ENCODE measurements around the gene SPHK1.
"Not testable (repeated sequence)": the region's sequence is repeated elsewhere in the genome, so short reads cannot be mapped to it uniquely, and the experiment has no call there.

Gene SPHK1, protein sequence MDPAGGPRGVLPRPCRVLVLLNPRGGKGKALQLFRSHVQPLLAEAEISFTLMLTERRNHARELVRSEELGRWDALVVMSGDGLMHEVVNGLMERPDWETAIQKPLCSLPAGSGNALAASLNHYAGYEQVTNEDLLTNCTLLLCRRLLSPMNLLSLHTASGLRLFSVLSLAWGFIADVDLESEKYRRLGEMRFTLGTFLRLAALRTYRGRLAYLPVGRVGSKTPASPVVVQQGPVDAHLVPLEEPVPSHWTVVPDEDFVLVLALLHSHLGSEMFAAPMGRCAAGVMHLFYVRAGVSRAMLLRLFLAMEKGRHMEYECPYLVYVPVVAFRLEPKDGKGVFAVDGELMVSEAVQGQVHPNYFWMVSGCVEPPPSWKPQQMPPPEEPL

GRCh38 chr17:76384222-76384986, at the start of gene SPHK1:
Gene SPHK1, plus strand, starts transcription at chr17:76384609. Its CDS starts 1,036 bp downstream, at chr17:76385645.
- DNase-seq: no peak

DNA sequence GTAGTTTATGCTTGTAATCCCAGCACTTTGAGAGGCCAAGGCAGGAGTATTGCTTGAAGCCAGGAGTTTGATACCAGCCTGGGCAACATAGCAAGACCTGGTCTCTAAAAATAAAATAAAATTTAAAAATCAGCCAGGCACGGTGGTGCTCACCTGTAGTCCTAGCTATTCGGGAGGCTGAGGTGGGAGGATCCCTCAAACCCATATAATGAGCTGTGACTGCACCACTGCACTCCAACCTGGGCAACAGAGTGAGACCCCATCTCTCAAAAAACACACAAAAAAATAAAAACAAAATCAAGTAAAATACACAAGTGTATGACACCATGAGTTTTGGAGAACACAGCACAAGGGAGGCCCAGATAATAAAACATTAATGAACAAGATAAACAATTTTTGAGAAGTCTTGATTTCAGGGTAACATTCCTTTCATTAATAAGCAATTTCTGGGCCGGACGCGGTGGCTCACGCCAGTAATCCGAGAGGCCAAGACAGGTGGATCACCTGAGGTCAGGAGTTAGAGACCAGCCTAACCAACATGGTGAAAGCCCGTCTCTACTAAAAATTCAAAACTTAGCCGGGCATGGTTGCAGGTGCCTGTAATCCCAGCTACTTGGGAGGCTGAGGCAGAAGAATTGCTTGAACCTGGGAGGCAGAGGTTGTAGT, 48.6 kb upstream of the SPHK1 start:
- no peak for DNase-seq

DNA sequence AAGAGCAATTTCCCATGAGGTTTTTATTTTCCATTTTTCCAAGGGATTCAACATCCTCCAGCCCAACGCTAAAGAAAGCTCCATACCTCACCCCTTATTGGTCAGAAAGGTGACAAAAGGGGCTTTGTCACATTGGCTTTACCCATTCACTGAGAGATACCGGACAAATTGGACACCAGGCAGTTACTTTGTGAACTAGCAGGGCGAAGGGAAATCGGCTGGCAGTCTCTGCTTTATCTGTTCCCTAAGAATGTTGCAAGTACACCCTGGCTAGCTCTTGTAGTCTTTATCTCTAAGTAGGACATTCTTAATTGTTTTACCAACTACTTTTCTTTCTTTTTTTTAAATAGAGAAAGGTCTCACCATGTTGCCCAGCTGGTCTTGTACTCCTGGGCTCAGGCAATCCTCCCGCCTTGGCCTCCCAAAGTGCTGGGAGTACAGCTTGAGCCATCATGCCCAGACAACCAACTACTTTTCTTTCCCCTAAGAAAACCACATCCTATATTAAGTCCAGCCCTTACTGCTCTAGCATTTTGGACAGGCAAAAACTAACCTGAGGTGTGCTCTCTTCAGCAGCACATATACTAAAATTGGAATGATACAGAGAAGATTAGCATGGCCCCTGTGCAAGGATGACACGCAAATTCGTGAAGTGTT, 47.5 kb upstream of the SPHK1 start:
- no peak for DNase-seq

GRCh38 chr17:76337413-76337777, 47.0 kb upstream of the SPHK1 start:
- no peak for DNase-seq

DNA sequence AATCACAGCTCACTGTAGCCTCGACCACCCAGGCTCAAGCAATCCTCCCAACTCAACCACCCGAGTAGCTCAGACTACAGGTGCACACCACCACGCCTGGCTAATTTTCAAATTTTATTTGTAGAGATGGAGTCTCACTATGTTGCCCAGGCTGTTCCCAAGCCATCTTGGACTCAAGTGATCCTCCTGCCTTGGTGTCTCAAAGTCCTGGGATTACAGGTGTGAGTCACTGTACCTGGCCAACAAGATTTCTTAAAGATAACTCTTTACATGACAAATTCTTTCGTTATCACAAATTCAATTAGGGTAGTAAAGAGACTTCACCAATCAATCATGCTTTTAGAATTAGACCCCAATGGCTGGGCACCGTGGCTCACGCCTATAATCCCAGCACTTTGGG, 43.1 kb upstream of the SPHK1 start:
- no peak for DNase-seq

- DNase-seq: no peak
Observed at GRCh38 chr17:76343106-76343505, 41.3 kb upstream of the SPHK1 start.

- no peak for DNase-seq
Observed at GRCh38 chr17:76345377-76345974, 38.9 kb upstream of the SPHK1 start.

GRCh38 chr17:76346936-76347335, 37.5 kb upstream of the SPHK1 start:
- not testable (repeated sequence) for DNase-seq

- DNase-seq: no peak
Observed at GRCh38 chr17:76350463-76350862, 33.9 kb upstream of the SPHK1 start.

DNA sequence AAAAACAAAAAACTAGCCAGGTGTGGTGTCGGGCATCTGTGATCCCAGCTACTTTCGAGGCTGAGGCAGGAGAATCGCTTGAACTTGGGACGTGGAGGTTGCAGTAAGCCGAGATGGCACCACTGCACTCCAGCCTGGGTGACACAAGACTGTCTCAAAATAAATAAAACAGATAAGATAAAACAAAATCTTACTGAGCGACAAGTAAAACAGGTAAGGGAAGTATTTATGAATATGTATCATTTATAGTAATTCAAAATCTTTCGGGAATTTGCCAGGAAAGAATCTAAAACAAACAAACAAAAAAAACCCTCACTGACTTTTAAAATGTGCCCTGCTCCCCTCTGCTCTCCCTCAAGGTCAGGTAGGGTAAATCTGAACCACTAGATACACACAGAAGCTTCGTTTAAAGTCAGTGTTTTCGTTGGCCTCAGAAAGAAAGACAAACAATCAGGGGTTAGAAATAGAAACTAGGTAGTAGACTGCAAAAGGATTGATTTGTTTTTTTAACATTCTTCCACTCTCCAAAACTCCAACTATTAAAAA, 32.8 kb upstream of the SPHK1 start:
- no peak for DNase-seq

DNA sequence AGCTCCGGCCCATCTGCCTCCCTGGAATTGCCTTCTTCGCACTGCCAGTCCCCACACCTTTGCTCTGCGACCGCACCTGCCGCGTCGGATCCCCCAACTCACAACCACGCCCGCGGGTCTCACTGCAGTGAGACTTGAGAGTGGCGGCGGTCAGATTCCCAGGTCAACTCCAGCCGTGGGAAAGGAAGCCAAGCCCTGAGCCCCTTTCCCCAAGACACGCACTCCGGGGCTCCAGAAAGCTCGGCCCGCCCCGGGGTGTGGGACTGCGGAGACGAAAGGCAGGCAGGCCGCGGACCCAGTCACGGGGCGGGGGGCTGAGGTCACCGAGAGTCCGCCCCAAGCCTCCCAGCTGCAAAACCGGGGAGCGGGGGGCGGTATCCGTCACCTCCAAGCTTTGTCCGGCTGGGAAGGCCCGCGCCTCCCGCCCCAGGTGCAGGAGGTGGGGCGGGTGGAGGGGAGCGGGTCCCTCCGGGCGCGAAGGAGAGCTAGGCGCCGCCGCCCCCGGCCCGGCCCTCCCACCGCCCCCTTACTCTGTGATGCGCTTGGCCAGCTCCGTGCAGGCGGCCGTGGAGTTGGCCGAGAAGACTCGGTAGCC, 31.3 kb upstream of the SPHK1 start:
- DNase-seq: no peak

DNA sequence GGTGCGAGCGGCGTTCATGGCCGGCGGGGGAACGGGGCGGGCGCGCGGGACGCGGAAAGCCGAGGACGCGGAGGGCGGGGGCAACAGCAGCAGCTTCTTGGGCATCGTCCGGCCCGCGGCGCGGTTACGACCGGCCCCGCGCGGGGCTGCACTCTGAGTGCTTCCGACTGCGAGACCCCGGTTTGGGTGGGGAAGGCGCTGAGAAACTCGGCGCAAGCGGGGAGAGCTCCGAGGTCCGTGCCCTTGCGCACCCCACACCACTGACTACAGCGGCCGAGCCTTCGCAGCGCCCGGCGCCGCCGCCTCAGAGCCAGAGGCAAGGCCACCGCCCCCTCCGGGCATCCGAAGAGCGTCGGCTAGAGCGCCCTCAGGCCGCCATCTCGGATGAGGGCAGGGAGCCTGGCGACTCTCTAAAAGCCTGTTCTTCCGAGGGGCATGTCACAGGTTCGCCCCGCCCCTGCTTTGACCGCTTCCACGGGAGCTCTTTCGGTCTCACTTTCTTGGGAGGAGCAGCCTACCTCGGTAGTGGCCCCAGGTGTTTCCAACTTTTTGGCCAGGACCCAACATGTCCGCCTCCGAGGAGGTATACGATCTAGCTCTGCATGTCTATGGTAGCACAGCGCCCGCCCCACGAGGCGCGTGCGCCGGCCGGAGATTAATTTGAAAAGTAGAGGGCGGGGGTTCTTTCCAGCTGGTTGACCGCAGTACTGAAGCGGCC, 30.7 kb upstream of the SPHK1 start, which contains the start of gene PRPSAP1:
Gene PRPSAP1, minus strand, starts transcription at position 318 of the 718 bp plus-strand sequence. Its CDS starts 213 bp downstream, at position 105.
- DNase-seq: peak; percentile 81

- DNase-seq: no peak
Observed at GRCh38 chr17:76354317-76354729, 30.1 kb upstream of the SPHK1 start.

GRCh38 chr17:76354747-76355310, 29.6 kb upstream of the SPHK1 start:
- DNase-seq: no peak

- no peak for DNase-seq
Observed at GRCh38 chr17:76356803-76357456, 27.5 kb upstream of the SPHK1 start.

- no peak for DNase-seq
Observed at GRCh38 chr17:76357597-76358158, 26.7 kb upstream of the SPHK1 start.

- DNase-seq: no peak
Observed at GRCh38 chr17:76359375-76359774, 25.0 kb upstream of the SPHK1 start.

DNA sequence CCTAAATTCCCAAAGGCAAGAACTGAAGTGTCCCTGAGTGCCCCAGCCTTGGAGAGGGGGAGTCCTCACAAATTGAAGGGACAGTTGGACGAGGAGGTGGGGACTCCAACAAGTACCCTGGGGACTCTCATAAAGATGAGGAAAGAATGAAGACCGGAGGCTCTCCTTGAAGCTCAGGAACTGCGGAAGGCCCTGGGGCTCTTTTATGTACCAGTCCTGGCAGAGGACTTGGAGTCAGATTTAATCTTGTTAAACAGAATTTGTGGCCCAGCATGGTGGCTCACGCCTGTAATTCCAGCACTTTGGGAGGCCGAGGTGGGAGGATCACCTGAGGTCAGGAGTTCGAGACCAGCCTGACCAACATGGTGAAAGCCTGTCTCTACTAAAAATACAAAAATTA, 24.6 kb upstream of the SPHK1 start:
- DNase-seq: not testable (repeated sequence)

- no peak for DNase-seq
Observed at GRCh38 chr17:76360461-76360860, 23.9 kb upstream of the SPHK1 start.
